ENCODE measurements around the gene FAM89B.

The FAM89B gene

DNA sequence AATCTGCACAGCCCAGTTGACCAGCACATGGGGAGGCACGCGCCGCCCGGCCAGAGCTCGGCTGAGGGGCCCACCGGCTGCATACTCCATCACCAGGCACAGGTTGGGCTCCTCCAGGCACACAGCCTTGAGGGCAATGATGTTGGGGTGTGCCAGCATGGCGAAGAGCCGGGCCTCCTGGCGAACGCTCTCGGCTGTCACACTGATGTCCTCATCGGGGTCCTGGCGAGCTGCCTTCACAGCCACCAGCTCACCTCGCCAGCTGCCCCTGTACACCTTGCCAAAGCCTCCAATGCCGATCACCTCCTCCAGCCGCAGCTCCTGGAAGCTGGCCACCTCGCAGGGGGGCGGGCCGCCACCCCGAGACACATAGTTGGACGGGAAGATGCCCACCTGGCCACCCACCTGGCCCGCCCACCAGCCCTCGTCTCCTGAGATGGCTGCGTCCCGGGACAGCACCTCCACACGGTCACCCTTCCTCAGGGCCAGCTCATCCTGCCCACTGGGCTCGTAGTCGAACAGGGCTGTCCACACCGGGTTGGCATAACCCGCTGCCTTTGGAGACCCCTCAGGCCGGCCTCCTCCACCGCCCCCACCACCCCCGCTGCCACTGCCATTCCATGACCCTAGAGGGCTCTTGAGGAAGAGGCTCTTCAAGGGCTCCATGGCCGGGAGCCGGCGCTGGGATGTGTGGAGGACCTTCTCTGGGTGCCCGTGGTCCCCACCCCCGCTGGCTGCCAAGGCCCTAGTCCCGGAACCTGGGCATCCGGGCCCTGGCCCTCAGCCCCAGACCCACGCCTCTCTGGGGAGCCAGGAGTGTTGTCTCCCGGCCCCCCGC is 41.0 kb downstream of the FAM89B start:
- DNase-seq: no peak

DNA sequence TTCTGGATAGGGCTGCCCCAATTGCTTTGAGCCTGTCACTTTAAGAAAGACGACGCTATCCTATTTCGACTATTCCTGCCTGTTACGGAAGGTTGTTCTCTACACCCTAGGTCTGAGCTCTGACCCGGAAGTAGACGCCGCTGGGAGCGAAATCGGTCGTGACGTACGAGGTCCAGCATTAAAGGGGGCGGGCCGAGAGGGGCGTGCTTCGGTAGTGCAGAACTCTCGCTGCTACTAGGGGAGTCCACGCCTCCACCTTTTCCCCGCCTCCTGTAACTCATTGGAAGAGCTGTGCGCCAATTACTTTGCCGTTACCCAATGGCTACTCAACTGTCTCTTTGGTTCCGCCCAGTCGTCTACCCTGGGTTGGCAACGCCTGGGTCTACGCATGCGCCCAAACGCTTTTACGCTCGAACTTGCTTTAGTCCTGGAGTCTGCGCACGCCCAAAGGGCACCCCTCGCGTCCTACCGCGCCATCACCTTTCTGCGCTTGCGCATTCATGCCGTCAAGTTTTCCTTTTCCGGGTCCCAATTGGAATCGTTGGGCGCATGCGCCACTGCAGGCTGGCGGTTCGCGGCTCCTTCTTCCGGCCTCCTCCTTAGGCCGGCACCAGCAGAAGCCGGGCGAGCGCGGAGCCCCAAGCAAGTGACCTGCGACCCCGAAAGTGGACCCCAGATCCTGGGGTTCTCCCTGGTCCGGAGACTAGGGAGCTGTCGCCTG is 43.1 kb downstream of the FAM89B start, which contains the start of gene PCNX3:
Gene PCNX3 (plus strand): TSS at position 548 of the 721 bp plus-strand sequence. CDS start 536 bp downstream, outside the sequence.
- DNase-seq: peak; percentile 98

DNA sequence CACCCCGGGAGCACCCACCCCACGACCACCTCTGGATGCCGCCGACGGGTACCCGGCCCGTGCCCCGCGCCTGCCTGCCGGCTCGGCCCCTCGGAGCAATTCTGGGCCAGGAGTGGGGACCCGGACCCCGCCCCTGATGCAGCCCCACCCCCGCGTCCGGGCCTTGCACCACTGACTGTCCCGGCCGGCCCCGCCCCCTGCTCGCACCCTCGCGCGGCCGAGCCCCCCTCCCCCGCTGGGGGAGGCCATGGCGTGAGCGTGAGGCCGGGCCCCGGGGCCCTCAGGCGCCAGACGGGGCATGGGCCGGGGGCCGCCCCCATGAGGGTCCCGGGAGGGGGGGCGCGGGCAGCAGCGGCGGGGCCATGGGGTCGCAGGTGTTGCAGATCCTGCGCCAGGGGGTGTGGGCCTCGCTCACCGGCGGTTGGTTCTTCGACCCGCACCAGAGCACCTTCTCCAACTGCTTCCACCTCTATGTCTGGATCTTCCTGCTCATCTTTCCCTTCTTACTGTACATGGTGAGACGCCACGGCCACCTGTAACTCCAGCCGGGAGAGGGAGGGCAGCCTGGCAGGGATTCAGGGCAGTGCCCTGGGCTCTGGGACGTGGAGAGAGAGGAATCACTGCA is 43.7 kb downstream of the FAM89B start:
- DNase-seq: no peak

DNA sequence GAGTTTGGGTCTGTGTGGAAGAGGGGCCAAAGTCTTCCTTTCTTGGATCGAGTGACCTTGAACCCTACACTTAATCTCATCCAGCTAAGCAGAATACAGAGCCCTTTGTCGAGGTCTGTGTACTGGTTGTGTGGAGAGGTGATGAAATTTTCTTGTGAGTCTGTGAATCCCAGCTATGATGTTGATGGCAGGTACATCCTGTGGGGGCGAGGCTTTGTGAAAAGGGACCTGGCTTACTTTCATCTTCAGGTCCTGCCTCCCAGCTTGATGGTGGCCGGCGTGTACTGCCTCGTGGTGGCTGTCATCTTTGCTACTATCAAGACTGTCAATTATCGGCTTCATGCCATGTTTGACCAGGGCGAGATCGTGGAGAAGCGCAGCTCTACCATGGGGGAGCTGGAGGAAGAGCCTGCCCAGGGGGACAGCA is 44.2 kb downstream of the FAM89B start:
- no peak for DNase-seq

DNA sequence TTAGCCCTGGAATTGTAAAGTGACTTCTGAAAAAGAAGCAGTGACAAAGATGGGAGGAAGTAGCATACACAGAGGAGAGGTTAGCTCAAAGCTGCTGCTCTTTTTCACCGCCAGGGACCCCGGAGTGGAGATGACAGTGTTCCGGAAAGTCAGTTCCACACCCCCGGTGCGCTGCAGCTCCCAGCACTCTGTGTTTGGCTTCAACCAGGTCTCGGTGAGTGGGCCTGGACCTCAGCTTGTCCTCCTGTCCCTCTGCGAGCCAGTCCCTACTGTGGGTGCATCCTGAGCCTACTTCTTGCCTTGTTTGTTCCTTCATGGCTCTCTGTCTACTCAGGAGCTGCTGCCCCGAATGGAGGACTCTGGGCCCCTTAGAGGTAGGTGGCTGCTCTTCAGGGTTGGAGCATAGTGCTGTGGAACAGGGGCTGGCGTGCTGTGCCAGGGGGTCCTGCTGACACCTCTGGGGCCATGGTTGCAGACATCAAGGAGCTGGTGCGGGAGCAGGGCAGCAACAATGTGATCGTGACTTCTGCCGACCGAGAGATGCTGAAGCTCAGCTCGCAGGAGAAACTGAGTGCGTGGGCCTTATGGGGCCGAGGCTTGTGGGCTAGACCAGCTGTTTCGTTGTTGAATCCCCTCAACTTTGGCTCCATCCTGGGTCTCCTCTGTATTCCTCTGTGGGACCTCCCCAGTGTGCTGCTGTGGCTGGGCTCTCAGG is 45.0 kb downstream of the FAM89B start:
- no peak for DNase-seq

DNA sequence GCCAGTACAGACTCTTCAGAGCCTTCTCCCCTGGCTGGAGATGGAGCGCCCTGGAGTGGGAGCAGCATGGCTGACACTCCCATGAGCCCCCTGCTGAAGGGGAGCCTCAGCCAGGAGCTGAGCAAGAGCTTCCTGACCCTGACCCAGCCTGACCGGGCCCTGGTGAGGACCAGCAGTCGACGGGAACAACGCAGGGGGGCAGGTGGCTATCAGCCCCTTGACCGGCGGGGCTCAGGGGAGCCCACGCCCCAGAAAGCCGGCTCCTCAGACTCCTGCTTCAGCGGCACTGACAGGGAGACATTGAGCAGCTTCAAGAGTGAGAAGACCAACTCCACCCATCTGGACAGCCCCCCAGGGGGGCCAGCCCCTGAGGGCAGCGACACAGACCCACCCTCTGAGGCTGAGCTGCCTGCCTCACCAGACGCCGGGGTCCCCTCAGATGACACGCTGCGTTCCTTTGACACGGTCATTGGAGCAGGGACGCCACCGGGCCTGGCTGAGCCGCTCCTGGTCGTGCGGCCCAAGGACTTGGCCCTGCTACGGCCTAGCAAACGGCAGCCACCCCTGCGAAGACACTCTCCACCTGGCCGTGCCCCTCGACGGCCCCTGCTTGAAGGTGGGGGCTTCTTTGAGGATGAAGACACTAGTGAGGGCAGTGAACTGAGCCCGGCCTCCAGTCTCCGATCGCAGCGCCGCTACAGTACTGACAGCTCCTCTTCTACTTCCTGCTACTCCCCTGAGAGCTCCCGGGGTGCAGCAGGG is 45.8 kb downstream of the FAM89B start:
- DNase-seq: no peak

DNA sequence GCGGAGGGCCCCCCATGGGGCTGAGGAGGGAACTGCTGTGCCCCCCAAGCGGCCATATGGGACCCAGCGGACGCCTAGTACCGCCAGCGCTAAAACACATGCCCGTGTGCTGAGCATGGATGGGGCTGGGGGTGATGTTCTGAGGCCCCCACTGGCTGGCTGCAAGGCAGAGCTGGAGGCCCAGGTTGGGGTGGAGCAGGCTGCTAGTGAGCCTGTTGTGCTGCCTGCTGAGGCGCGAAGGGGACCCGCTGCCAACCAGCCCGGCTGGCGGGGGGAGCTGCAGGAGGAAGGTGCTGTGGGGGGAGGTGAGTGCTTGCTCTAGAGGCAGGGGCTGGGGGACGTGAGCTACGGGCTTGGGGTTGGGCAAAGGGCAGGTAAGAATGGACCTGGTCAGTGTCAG is 46.4 kb downstream of the FAM89B start:
- no peak for DNase-seq

DNA sequence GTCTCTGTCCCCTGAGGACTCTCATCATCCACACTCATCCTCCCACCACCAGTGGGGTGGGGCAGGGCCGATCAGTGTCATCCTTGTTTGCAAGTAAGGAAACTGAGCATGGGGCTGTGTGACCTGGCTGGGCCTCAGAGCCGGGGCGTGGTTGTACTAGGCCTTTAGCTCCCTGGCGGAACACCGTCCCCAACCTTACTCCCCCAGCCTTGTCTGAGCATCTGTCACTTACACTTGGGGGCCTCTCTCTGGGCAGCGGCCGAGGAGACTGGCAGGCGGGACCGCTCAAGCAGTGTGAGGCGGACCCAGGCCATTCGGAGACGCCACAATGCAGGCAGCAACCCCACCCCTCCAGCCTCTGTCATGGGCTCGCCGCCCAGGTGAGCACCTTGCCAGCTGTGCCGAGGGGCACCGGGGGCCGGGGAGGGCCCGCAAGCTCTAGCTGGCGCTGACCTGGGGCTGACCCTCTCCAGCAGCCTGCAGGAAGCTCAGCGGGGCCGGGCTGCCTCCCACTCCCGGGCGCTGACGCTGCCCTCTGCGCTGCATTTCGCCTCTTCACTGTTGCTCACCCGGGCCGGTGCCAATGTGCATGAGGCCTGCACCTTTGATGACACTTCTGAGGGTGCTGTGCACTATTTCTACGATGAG is 47.1 kb downstream of the FAM89B start:
- no peak for DNase-seq

DNA sequence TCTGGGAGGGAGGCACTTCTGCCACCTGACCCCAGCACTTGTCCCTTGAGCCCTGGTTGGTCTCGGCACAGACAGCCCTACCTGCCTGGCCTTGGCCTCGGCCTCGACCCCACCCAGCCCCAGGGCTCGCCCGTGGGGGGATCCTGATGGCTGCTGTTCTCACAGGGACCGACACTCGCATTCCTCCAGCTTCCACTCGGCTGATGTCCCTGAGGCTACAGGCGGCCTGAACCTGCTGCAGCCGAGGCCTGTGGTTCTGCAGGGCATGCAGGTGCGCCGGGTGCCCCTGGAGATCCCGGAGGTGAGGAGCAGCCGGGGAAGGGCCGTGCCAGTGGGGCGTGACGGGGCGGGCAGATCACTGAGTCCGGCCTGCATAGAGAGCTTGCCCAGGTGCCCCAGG is 48.3 kb downstream of the FAM89B start:
- no peak for DNase-seq

DNA sequence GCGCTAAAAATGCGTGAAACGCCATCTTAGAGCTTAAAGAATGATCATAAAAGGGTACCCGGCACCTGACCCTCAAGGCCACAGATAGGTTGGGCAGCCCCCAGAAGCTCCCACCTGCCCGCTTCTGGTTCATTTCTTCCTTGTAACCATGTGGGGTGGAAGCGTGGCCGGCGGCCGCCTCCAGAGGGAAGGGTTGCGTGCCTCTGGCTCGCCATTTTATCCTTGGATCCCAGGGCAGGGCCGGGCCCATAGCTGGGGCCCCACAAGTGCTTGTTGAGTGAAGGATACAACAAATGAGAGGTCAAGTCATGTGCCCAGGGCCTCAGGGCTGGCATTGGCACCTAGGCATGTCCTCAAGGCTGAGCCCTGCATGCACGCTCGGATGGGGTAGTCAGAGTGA is 49.1 kb downstream of the FAM89B start:
- no peak for DNase-seq

DNA sequence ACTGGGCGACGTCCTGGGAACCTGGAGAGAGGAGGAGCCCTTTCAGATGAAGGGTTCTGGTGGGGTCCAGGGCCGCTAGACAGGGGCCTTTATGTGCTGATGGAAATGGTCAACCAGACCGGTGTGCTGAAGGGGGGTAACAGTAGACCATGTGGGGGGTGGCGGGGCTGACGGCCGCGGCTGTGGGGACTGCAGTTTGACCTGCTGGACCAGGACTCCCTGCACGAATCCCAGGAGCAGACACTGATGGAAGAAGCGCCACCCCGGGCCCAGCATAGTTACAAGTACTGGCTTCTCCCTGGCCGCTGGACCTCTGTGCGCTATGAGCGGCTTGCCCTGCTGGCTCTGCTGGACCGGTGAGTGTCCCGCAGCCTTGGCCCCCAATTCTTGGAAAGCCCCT is 49.7 kb downstream of the FAM89B start:
- DNase-seq: no peak

DNA sequence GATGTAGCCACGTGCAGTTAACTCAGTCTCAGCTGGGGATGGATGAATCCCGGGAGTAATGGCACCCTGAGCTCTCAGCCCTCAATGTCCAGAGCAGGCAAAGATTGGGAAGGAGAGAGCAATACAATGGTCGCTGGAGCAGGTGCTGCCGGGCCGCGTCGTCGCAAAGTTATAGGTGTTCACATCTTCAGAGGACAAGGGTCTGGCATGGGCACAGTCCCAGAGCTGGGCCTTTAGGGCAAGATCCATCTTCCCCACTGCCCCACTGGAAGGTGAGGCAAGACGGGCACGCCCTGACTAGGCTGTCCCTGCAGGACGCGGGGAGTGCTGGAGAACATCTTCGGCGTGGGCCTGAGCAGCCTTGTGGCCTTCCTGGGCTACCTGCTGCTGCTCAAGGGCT is 50.8 kb downstream of the FAM89B start:
- DNase-seq: no peak

All from activated T-cell treated with anti-CD3 and anti-CD28 coated beads, Interleukin-2, amount 50 U/mL, for 1 hour (primary cell).